GM18508 (cell line): ENCODE measurements around the gene POLR1G.
"Not testable (repeated sequence)": the region's sequence is repeated elsewhere in the genome, so short reads cannot be mapped to it uniquely, and the experiment has no call there.

Experiments
- ATAC-seq: cut with Tn5 transposase; IDR thresholded peaks from one replicate; pipeline ENCODE4 v1.9.1; 2021; ENCODE audit warnings: moderate number of reproducible peaks; ENCODE audit not compliant: insufficient read depth, unreplicated experiment

Gene POLR1G

DNA sequence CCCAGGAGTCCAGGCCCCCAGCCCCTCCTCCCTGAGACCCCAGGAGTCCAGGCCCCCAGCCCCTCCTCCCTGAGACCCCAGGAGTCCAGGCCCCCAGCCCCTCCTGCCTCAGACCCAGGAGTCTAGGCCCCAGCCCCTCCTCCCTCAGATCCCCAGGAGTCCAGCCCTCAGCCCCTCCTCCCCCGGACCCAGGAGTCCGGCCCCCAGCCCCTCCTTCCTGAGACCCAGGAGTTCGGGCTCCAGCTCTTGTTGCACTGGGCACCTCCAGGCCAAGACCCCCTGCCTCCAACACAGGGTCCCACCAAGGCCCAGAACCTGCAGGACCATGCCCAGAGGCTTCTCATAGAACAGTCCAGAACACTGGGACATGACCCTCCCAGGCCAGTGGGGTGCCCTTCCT, 13.5 kb downstream of the POLR1G start:
- no peak for ATAC-seq

DNA sequence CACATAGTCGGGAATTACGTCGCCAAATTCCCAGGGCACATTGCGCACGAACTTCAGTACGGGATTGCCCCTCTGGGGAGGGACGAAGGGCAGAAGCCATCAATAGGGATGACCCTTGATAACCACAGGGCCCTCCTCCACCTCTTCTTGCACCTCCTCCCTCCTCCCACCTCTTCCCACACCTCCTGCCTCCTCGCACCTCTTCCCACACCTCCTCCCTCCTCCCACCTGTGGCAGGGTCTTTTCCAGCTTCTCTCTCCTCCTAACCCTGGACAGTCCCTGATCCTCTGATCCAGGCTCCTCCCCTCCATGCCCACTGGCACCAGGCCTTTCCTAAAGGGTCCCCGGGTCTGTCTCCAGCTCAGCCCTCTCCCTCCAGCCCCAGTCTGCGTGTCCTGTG, 13.9 kb downstream of the POLR1G start:
- no peak for ATAC-seq

DNA sequence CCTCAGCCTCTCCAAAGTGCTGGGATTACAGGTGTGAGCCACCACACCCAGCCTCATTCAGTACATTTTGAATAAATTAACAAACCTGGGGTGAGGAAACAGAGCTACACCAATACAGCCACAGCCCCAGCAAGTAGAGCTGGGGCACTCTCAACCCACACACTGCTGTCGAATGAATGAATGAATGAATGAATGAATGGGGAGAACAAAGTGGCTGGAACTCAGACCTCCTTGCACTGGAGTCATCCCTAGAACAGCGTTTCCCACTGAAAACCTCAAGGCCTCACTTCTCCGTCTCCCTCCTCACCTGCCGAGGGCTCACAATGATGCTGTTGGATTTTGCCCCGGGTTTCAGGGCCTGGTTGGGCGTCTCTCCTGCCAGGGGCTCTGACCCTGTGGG, 14.4 kb downstream of the POLR1G start:
- no peak for ATAC-seq

DNA sequence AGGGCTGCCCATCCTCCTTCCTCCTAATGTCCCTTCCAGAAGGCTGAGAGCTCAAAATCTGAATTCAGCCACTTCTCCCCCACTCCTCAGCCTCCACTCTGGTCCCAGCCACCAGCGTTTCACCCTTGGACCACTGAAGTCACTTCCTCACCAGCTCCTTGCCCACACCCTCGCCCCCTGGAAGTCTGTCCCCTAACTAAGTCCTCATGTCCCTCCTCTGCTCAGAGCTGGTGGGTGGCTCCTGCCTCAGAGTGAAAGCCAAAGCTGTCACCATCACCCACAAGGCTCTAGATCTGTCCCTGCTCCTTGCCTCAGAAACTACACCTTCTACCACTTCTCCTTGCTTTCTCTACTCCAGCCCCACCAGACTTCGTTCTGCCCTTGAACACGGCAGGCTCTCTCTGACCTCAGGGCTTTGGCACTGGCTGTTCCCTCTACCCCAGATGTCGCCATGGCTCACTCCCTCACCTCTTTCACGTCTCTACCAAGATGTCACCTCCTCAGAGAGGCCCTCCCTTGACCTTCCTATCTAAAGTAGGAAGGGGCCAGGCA, 15.6 kb downstream of the POLR1G start:
- ATAC-seq, result no peak

DNA sequence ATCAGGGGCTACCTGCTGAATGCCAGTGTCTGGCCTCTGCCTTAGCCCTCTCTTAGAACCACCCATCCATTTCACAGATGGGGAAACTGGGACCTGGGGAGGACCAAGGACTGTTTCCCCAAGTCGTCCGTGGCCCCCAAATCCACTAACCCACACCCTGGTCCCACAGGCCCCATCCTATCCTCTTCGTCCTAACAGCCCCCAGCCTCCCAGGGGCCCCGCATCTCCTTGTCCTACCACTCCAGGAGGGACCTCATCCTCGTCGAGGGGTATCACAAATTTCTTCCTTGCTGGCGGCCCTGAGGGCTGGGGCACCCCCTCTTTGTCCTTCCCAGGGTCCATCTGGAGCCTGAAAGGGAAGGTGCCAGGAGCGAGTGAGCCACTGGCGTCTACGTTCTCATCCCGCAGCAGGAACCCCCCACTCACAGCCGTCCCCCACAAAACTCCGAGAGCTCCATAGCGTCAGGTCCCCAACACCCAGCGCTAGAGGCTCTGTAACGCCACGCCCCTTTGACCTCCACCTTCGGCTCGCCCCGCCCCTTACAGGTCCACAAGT, 16.7 kb downstream of the POLR1G start:
- ATAC-seq, result no peak

DNA sequence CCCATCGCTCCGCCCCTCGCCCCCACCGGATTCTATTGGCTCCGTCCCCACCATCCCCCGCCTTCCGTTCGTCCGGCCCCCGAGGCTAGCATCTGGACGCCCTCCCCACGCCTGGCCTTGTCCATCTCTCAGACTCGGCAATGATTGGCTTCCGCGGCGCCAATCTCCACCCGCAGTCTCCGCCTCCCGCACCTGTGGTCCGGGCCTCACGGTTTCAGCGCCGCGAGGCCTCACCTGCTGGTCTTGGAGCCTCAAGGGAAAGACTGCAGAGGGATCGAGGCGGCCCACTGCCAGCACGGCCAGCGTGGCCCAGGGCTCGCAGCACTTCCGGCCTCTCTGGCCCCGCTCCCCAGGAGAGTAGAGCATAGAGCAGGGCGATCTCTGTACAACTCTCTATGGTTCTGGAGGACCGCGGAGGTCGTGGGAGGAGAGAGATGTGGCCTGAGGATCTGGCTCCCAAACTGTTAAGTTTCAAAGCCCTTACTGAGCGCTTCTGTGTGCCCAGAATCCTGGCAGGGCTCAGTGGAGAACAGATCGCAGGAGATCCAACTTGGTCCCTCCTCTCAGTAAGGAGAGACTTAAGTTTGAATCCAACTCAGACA, 17.2 kb downstream of the POLR1G start, which contains the start of gene ERCC1:
Gene ERCC1 (minus strand): TSS at position 329 of the 602 bp plus-strand sequence. CDS start 543 bp downstream, outside the sequence.
- peak; percentile 35 for ATAC-seq

DNA sequence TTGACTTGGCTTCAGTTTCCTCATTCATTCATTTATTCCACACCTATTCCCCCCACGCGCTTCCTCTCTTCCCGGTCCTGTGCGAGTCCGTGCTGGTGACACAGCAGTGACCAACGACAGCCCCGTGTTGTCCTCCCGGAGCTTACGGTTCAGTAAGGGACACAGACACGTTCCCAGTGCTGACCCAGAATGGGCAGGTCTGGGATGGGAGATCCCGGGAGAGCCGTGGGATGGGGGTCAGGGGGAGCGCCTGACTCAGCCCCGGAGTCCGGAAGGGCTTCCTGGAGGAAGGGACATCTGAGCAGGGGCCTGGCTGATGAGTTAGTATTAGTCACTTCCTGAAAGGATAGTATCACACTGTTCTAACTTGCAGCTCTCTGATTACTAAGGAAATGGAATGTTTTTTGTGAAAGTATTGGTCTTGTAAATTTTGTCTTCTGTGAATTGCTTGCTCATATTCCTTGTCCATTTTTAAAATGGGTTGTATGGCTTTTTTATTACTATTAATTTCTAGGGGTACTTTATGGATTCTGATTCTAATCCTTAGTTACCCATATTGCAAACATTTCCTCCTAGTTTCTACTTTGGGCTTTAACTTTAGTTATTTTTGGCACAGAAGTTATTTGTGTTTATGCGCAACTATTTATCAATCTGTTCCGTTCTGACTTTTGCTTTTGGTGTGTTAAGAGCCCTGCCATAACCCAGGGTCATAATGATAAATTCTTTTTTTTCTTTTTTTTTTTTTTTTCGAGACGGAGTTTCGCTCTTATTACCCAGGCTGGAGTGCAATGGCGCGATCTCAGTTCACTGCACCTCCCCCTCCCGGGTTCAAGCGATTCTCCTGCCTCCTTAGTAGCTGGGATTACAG, 18.0 kb downstream of the POLR1G start:
- no peak for ATAC-seq

DNA sequence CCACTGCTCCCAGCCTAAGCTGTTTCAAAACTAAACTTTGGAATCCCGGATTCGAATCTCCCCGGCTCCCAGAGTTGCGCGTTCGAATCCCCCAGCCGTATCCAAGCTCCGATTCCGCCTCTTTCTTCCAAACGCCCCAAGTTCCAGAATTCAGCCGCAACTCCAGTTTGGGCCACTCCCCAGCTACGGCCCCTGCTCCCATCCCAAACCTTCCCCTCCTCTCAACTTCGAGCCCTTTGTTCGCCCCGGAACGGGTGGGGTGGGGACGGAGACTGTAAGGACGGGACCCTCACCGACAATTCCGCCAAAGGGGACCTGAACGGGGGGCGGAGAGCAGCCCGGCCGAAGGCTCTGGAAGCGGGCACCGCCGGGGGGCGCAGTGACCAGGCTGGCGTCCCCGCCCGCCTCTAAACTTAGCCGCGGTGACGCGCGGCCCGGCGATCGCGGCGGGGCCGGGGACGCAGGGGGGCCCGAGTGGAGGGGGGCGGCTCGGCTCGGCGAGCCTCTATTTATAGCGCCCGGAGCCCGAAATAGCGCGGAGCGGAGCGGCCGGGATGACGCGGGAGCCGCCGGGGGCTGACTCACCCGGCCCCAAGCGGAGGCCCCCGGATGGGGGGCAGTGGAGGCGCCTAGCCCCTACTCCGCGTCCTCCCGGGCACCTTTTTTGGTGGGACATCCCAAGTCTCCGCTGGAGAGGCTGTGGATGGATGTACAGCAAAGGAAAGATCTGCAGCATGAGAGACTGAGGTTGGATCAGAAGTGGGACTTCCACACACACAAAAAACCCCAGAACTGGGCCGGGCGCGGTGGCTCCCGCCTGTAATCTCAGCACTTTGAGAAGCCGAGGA, 22.2 kb downstream of the POLR1G start:
- ATAC-seq, result no peak

DNA sequence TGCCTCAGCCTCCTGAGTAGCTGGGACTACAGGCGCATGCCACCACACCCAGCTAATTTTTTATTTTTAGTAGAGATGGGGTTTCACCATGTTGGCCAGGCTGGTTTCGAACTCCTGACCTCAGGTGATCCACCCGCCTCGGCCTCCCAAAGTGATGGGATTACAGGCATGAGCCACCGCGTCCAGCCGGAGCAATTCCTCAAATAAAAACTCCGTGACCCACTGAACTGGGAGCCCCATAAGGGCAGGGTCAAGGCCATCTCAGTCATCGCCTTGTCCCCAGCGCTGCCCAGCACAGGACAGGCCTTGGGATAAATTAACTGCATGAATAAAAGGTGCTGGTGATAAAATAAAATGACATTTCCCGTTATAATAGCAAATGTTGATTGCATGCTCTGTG, 23.5 kb downstream of the POLR1G start:
- ATAC-seq, result not testable (repeated sequence)

DNA sequence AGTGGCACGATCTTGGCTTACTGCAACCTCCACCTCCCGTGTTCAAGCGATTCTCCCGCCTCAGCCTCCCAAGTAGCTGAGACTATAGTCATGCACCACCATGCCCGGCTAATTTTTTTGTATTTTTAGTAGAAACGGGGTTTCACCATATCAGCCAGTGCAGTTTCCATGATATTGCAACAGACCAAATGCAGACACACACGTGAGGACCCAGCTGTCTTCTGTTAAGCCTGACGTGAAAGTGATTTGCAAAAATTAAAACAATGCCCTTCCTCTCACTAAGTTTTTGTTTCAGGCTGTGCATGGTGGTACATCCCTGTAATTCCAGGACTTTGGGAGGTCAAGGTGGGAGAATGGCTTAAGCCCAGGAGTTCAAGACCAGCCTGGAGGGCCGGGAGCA, 24.6 kb downstream of the POLR1G start:
- ATAC-seq, result not testable (repeated sequence)

DNA sequence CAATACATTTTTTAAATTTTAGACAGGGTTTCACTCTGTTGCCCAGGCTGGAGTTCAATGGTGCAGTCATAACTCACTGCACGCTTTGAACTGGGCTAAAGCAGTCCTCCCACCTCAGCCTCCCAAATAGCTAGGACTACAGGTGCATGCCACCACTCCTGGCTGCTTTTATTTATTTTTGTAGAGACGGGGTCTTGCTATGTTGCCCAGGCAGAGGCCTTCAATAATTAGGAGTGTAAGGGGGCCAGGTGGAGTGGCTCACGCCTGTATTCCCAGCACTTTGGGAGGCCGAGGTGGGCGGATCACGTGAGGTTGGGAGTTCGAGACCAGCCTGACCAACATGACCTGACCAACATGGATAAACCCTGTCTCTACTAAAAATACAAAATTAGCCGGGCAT, 26.1 kb downstream of the POLR1G start:
- ATAC-seq, result not testable (repeated sequence)

DNA sequence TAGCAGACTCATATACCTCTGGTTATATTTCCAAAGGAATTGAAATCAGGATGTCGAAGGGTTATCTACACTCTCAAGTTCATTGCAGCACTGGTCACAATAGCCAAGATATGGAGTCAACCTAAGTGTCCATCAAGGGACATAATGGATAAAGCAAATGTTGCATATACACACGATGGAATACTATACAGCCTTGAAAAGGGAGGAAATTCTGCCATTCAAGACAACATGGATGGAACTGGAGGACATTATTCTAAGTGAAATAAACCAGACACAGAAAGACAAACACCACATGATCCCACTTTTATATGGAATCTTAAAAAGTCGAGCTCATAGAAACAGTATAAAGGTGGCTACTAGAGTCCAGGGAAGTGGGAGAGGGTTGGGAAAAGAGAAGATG, 30.9 kb downstream of the POLR1G start:
- ATAC-seq, result no peak

DNA sequence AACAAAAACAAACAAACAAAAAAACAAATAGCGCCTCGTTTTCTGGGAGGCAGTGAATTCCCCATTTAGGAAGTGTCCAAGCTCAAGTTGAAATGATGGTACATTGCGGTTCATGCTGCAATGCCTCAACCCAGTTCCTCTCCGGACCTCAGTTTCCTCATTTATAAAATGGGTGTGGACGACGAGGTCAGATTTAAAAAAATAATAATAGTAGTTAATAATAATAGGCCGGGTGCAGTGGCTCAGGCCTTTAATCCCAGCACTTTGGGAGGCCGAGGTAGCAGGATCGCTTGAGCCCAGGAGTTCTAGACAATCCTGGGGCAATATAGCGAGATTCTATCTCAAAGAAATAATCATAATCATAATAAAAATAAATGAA, 32.7 kb downstream of the POLR1G start:
- no peak for ATAC-seq

DNA sequence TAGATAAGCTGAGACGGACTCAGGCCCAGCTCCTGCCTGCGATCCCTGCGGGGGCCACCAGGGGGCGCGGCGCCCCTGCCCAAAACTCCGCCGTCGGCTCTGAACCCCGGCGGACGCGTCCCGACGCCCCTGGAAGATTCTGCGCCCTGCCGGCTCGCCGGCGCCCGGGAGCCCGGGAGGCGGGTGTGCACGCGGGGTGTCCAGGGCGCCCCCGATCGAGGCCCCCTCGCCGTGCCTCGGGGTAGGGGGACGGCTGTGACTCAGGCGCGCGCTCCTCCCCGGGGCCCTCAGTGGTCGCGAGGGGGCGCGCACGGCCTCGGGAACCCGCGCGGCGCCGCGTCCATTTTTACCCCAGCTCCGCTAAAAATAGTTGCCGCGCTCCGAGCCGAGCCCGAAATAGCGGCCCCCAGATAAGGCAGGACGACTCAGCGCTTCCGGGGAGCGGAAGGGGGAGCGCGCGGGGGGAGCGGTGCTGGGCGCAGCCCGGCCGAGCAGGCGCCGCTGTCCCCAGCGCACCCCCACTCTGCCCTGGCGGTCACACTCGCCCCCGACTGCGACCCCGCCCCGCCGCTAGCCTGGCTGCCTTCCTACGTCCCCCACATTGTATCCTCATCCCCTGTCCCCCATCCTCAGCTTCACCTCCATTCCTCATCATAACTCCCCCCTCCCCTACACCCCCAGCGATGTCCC, 33.3 kb downstream of the POLR1G start:
- no peak for ATAC-seq

DNA sequence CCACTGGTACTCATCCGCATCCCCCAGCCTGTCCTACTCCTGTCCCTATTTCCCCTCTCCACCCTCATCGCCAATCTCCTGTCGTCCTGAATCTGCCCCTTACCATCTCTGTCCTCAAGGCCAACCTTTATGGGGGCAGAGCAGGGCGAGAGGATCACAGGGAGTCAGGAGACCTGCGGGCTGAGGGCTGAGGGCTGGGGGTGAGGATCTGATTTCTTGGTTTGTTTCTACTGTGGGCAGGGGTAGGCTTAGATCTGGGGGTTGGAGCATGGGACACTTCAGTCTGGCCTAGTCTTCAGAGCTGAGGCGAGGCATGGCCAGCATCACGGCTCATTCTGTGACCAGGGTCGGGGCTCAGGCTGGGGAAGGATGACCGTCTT, 33.8 kb downstream of the POLR1G start:
- ATAC-seq, result no peak

DNA sequence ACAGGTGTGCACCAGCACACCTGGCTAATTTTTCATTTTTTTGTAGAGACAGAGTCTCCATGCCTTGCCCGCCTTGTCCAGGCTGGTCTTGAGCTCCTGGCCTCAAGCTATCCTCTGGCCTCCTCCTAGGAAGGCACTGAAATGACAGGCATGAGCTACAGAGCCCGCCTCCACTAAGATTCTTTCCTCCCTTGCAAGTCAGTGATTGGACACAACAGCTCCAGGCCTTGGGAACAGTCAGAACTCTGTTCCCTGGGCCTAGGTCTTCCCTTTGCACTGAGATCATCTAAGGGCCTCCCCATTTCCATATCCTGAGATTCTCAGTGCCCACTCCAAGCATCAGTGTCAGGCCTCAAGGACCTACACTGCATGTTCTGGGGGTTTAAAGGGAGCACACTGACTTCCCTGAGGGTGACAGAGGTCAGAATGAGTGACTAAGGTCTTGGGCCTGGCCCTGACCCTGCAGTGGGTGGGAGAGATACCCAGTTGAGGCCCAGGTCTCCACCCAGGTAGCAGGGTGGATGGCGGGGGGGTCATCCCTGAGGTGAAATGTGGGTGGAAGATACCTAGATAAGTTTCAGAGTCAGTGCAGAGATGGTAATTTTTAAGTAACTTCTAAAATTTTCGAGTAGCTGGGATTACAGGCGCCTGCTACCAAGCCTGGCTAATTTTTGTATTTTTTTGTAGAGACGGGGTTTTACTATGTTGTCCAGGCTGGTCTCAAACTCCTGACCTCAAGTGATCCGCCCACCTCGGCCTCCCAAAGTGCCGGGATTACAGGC, 34.6 kb downstream of the POLR1G start:
- no peak for ATAC-seq

DNA sequence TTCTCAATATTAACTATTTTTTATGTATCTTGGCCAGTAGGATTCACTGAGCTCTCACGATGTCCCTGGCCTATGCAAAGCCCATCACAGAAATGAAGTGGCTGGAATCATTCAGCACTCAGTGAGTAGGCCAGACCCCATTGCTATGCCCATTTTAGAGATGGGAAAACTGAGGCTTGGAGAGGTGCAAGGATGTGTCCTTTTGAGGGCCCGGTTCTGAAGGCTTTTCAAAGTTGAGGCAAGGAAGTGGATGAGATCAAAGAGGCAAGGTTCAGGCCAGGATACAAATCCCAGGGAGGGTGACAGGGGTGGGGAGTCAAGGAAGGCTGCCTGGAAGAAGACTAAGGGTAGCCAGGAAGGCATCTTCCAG, 35.9 kb downstream of the POLR1G start:
- no peak for ATAC-seq

DNA sequence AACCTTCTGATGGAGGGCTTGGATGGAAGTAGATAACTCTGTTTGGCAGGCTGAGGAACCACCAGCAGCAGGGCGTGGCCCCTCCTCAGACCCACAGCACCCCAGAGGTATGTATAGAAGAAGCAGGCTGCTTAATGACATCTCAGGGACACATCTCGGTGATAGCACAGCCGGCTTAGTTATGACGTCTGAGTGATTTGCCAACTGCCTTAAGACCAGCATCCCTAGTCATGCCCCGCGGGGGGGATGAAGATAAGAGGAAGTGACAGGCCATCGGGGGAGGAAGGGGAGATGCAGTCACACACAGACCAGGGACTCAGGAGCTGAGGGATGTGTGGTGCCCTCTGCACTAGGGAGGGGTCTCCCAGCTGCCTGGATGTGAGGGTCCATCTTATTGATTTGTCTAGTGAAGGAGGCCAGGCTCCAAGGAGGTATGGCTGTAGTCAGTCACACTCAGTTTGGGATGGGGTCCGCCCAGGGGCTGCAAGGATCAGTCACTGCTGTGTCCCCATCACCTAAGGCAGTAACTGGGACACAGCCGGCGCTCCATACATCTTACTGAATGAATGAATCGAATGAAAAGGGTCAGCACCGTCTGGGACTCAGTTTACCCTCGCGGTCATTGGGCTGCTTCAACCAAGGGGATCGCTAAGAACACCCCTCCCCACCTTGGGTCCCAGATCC, 36.5 kb downstream of the POLR1G start:
- ATAC-seq, result no peak
